Adrenal gland (tissue), 5 donors: Measurements from ENCODE around the gene MYH9.

ENCODE experiments used
- POLR2A ChIP-seq, 2 donors: fragments of 450-650 bp; IDR thresholded peaks; one replicate each; pipeline ENCODE4 v1.6.1; 2017; ENCODE audit warnings: antibody characterized with exemption in 2 of 2, mild to moderate bottlenecking in 2 of 2, moderate library complexity in 1 of 2
- TF ChIP-seq, protein P1 (sequence below), 6 experiments: fragments of 450-650 bp in 4 of 6; fragments of 200-600 bp in 2 of 6; sonication (generic) in 1 of 6; IDR thresholded peaks; 1 replicate in 5 of 6; 2 replicates in 1 of 6; pipeline versions ENCODE4 v1.5.1 to v1.8.0; 2016 to 2021; ENCODE audit warnings: antibody characterized with exemption in 6 of 6, mild to moderate bottlenecking in 2 of 6, moderate library complexity in 1 of 6
- donor health status: DM: no; HTN: no; CAD: no.

DNA sequence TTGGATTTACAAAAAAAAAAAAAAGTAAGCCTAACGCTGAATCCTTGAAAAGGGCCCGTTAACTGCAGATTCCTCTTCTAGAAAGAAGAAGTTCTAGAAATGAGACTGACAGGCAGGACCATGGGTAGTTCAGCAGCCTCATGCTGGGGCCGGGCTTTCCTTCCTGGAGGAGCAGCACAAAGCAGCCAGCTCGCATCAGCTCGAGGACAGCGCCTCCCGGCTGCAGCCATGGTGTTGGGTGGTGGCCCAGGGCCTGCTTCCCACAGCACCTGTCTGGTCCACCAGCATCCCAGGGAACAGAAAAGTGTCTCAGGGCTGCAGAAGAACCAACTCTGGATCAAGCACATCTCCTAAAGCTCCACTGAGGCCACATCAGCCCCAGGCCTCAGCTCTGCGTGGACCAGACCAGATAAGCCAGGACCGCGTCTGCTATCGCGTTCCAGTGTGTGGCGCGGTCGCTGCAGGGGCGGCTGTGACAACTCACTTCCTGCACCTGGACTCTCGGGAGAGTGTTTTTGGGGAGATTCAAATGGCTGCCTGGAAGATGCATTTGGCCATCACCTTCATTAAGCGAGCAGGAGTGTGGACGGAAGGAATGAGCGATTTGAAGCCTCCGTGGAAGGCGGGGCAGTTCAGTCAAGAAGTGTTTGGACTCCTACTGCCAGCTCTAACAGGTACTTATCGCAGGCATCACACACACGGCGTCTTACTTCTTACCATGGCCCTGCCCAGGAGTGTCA is 53.5 kb downstream of the MYH9 start:
- TF ChIP-seq, protein P1, sequence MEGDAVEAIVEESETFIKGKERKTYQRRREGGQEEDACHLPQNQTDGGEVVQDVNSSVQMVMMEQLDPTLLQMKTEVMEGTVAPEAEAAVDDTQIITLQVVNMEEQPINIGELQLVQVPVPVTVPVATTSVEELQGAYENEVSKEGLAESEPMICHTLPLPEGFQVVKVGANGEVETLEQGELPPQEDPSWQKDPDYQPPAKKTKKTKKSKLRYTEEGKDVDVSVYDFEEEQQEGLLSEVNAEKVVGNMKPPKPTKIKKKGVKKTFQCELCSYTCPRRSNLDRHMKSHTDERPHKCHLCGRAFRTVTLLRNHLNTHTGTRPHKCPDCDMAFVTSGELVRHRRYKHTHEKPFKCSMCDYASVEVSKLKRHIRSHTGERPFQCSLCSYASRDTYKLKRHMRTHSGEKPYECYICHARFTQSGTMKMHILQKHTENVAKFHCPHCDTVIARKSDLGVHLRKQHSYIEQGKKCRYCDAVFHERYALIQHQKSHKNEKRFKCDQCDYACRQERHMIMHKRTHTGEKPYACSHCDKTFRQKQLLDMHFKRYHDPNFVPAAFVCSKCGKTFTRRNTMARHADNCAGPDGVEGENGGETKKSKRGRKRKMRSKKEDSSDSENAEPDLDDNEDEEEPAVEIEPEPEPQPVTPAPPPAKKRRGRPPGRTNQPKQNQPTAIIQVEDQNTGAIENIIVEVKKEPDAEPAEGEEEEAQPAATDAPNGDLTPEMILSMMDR (IDR thresholded peaks at IDR 0.05), result no peak
- TF ChIP-seq POLR2A (IDR thresholded peaks at IDR 0.05), result no peak
